Gastroesophageal sphincter (tissue), 4 donors: ENCODE data around the gene LRRC36. TPM values are rescaled to one million over a fixed set of nuclear protein-coding genes. Genes with fewer than 3 reads are reported as not detected.

ENCODE experiments used
- ATAC-seq: fragments of 150-250 bp; one replicate; pipeline ENCODE4 v1.9.1; 2016; ENCODE audit warnings: mild to moderate bottlenecking, moderate library complexity
- H3K27ac ChIP-seq, 4 donors: fragments of 200-600 bp; sonication (generic) in 3 of 4; 1 replicate in 3 of 4; 2 replicates in 1 of 4; pipeline ENCODE4 v1.5.1; 2016 to 2019
- H3K27me3 ChIP-seq: fragments of 200-600 bp; sonication (generic); one replicate; pipeline ENCODE4 v1.5.1; 2019
- H3K36me3 ChIP-seq, 2 donors: fragments of 200-600 bp; sonication (generic); one replicate each; pipeline ENCODE4 v1.5.1; 2019; ENCODE audit warnings: control low read depth in 1 of 2
- H3K4me1 ChIP-seq, 3 donors: fragments of 200-600 bp; sonication (generic); 1 replicate in 2 of 3; 2 replicates in 1 of 3; pipeline ENCODE4 v1.5.1; 2016 to 2019; ENCODE audit warnings: control low read depth in 2 of 3
- H3K4me3 ChIP-seq, 2 donors: fragments of 200-600 bp; sonication (generic); one replicate each; pipeline ENCODE4 v1.5.1; 2019; ENCODE audit warnings: mild to moderate bottlenecking in 1 of 2, moderate library complexity in 1 of 2
- H3K9me3 ChIP-seq, 3 donors: fragments of 200-600 bp; sonication (generic); one replicate each; pipeline ENCODE4 v1.5.1; 2017 to 2019; ENCODE audit warnings: control low read depth in 2 of 3
- CTCF ChIP-seq, 4 experiments: fragments of 200-600 bp in 2 of 4; fragments of 450-650 bp in 2 of 4; sonication (generic) in 1 of 4; IDR thresholded peaks; one replicate each; pipeline ENCODE4 v1.5.1; 2017 to 2019; ENCODE audit warnings: antibody characterized with exemption in 4 of 4, mild to moderate bottlenecking in 2 of 4, moderate library complexity in 2 of 4
- EP300 ChIP-seq: sonication (generic); formaldehyde crosslinking; IDR thresholded peaks from one replicate; pipeline ENCODE4 v1.6.1; 2017; ENCODE audit warnings: antibody characterized with exemption, mild to moderate bottlenecking
- POLR2A ChIP-seq, 2 donors: fragments of 450-650 bp; IDR thresholded peaks; one replicate each; pipeline ENCODE4 v1.6.1; 2017; ENCODE audit warnings: antibody characterized with exemption in 2 of 2, mild to moderate bottlenecking in 2 of 2, moderate library complexity in 1 of 2
- POLR2AphosphoS5 ChIP-seq: sonication (generic); formaldehyde crosslinking; IDR thresholded peaks from one replicate; pipeline ENCODE4 v1.6.1; 2017; ENCODE audit warnings: antibody characterized with exemption
- whole genome bisulfite sequencing, 2 donors: methylation state at CpG; one replicate each; pipeline ENCODE4 v1.1.5; 2018; ENCODE audit warnings: low coverage in 1 of 2; 5-methylcytosine and 5-hydroxymethylcytosine counted together
- total RNA-seq, 4 donors: library from RNA; depleted of rRNA; stranded (reverse); fragments of >200 nt; gene quantifications; one replicate each; pipeline ENCODE4 v1.1.0, GENCODE V29; 2016

LRRC36 gene
- total RNA-seq, 4 donors from 2014 or later, result 0.27 TPM; not detected in 3

GRCh38 chr16:67287960-67288359 is 38.7 kb upstream of the LRRC36 start:
- no peak for ATAC-seq
- H3K27me3 ChIP-seq, result no peaks in the 10 kb centered on the region
- H3K4me3 ChIP-seq, result no peak overlapping the region
- H3K9me3 ChIP-seq, result no peaks in the 10 kb centered on the region
- no peaks in the 10 kb centered on the region for H3K36me3 ChIP-seq
- WGBS, 2 donors, result 95 to 100% methylated on average over 2 to 7 of the region's 14 CpGs
- TF ChIP-seq POLR2A (IDR thresholded peaks at IDR 0.05), result no peak
- TF ChIP-seq EP300, result no peak
- no peak for TF ChIP-seq CTCF (IDR thresholded peaks at IDR 0.05)
- no peak for TF ChIP-seq POLR2AphosphoS5
- no peaks in the 10 kb centered on the region for H3K4me1 ChIP-seq
- H3K27ac ChIP-seq, result no peak overlapping the region

GRCh38 chr16:67291461-67291860 is 35.2 kb upstream of the LRRC36 start:
- no peak for ATAC-seq
- TF ChIP-seq POLR2AphosphoS5 (no peak), EP300 (no peak), POLR2A (IDR thresholded peaks at IDR 0.05) (no peak), CTCF (IDR thresholded peaks at IDR 0.05) (no peak)
- WGBS, 2 donors, result 0 to 63% methylated on average over 1 to 2 of the region's 7 CpGs

GRCh38 chr16:67294171-67294757 is 32.4 kb upstream of the LRRC36 start:
- no peak for ATAC-seq
- no peaks in the 10 kb centered on the region for H3K36me3 ChIP-seq
- H3K4me3 ChIP-seq, result no peak overlapping the region
- 100% methylated on average over 1 of the region's 4 CpGs; no CpG with 5 or more reads in 1 of the 2 donors for WGBS, 2 donors
- peaks cover 5% of the 10 kb centered on the region for H3K27me3 ChIP-seq
- no peaks in the 10 kb centered on the region for H3K4me1 ChIP-seq
- H3K27ac ChIP-seq, result no peak overlapping the region
- no peaks in the 10 kb centered on the region for H3K9me3 ChIP-seq
- TF ChIP-seq POLR2AphosphoS5 (no peak), POLR2A (IDR thresholded peaks at IDR 0.05) (no peak), EP300 (no peak), CTCF (IDR thresholded peaks at IDR 0.05) (no peak)

More at GRCh38 chr16:67291461-67291860, 35.2 kb upstream of the LRRC36 start:
- Histone ChIP-seq H3K36me3 (no peaks in the 10 kb centered on the region), H3K9me3 (no peaks in the 10 kb centered on the region), H3K4me3 (no peak overlapping the region), H3K27me3 (no peaks in the 10 kb centered on the region), H3K4me1 (no peaks in the 10 kb centered on the region), H3K27ac (no peak overlapping the region)

GRCh38 chr16:67294938-67295361 is 31.7 kb upstream of the LRRC36 start:
- H3K27ac ChIP-seq, result no peak overlapping the region
- no peak overlapping the region for H3K4me3 ChIP-seq
- H3K4me1 ChIP-seq, result no peaks in the 10 kb centered on the region
- no peaks in the 10 kb centered on the region for H3K9me3 ChIP-seq
- H3K36me3 ChIP-seq, result no peaks in the 10 kb centered on the region
- no peak for ATAC-seq
- TF ChIP-seq POLR2AphosphoS5 (no peak), EP300 (no peak), POLR2A (IDR thresholded peaks at IDR 0.05) (no peak), CTCF (IDR thresholded peaks at IDR 0.05) (no peak)
- H3K27me3 ChIP-seq, result peaks cover 5% of the 10 kb centered on the region
- 38 to 52% methylated on average over 2 to 5 of the region's 7 CpGs for WGBS, 2 donors

GRCh38 chr16:67296420-67296819 is 30.2 kb upstream of the LRRC36 start:
- ATAC-seq, result no peak
- Histone ChIP-seq H3K27ac (no peak overlapping the region), H3K4me3 (no peak overlapping the region), H3K36me3 (no peaks in the 10 kb centered on the region), H3K27me3 (peaks cover 5% of the 10 kb centered on the region), H3K9me3 (no peaks in the 10 kb centered on the region), H3K4me1 (peaks cover 0 to 7% (median 0%) of the 10 kb centered on the region in 3 donors)
- 33 to 42% methylated on average over 1 to 3 of the region's 3 CpGs for WGBS, 2 donors
- TF ChIP-seq CTCF (IDR thresholded peaks at IDR 0.05) (no peak), POLR2A (IDR thresholded peaks at IDR 0.05) (no peak), POLR2AphosphoS5 (no peak), EP300 (no peak)
